ENCODE results near the gene CROCC2.

Gene CROCC2

GRCh38 chr2:240997856-240998705, 91.9 kb downstream of the CROCC2 start, which contains the start of gene SNED1 (continued):
- peak; percentile 94 for TF ChIP-seq ZNF692 (tag by site-specific recombination; IDR thresholded peaks at IDR 0.05)
- peak; percentile 89 for TF ChIP-seq GLIS2 (tag by site-specific recombination; IDR thresholded peaks at IDR 0.05)
- peak; percentile 44; the same call in 1 of the 2 replicates for TF ChIP-seq KLF16 (tag by site-specific recombination; IDR thresholded peaks at IDR 0.05)
- TF ChIP-seq ZNF510 (tag by site-specific recombination; IDR thresholded peaks at IDR 0.05; ENCODE audit: insufficient replicate concordance): no peak
- 0 out of 2 replicates have a peak, but pooled peaks have one; percentile 13 for TF ChIP-seq ZNF76 (tag by site-specific recombination; IDR thresholded peaks at IDR 0.05; ENCODE audit: borderline replicate concordance, low read depth)
- TF ChIP-seq ZFHX2 (tag by site-specific recombination; conservative IDR thresholded peaks at IDR 0.05): peak; percentile 59
- no peak for TF ChIP-seq ZNF645 (tag by site-specific recombination; IDR thresholded peaks at IDR 0.05)
- TF ChIP-seq ZNF335 (tag by site-specific recombination; conservative IDR thresholded peaks at IDR 0.05): peak; percentile 96
- TF ChIP-seq CTCF (tag by site-specific recombination; IDR thresholded peaks at IDR 0.05): 0 out of 2 replicates have a peak, but pooled peaks have one; percentile 15
- TF ChIP-seq KLF9 (tag by site-specific recombination; IDR thresholded peaks at IDR 0.05; ENCODE audit: low read depth): peak; percentile 64
- TF ChIP-seq KLF8 (tag by site-specific recombination; IDR thresholded peaks at IDR 0.05): peak; percentile 34; the same call in 1 of the 2 replicates
- TF ChIP-seq ZFP69B (tag by site-specific recombination; IDR thresholded peaks at IDR 0.05): peak; percentile 90
- TF ChIP-seq ZBTB48 (tag by site-specific recombination; IDR thresholded peaks at IDR 0.05): peak; percentile 87
- TF ChIP-seq ZBTB8A (tag by site-specific recombination; IDR thresholded peaks at IDR 0.05): peak; percentile 77
- no peak for TF ChIP-seq ZNF701 (tag by site-specific recombination; IDR thresholded peaks at IDR 0.05)
- TF ChIP-seq ZNF148 (tag by site-specific recombination; IDR thresholded peaks at IDR 0.05; ENCODE audit: borderline replicate concordance): no peak
- TF ChIP-seq ZIC2 (tag by site-specific recombination; IDR thresholded peaks at IDR 0.05): peak; percentile 52
- peak; percentile 41; the same call in 1 of the 2 replicates for TF ChIP-seq EGR2 (tag by site-specific recombination; IDR thresholded peaks at IDR 0.05; ENCODE audit: low read depth)
- TF ChIP-seq ZNF341 (tag by site-specific recombination; IDR thresholded peaks at IDR 0.05; ENCODE audit: low read depth): peak; percentile 48
- no peak for TF ChIP-seq ZNF266 (tag by site-specific recombination; IDR thresholded peaks at IDR 0.05; ENCODE audit: low read depth)
- TF ChIP-seq GLIS1 (tag by site-specific recombination; IDR thresholded peaks at IDR 0.05): peak; percentile 72
- TF ChIP-seq SP2 (tag by site-specific recombination; IDR thresholded peaks at IDR 0.05): peak; percentile 68
- TF ChIP-seq ZBTB20 (tag by site-specific recombination; IDR thresholded peaks at IDR 0.05): peak; percentile 69; the same call in 1 of the 2 replicates
- TF ChIP-seq ZNF274 (IDR thresholded peaks at IDR 0.05; ENCODE audit: low read length): no peak
- TF ChIP-seq ZNF274 (tag by site-specific recombination; IDR thresholded peaks at IDR 0.05; ENCODE audit: borderline replicate concordance): no peak
